K562 (cell line): ENCODE data around the gene DRC1. TPM values are rescaled to one million over a fixed set of nuclear protein-coding genes. Genes with fewer than 3 reads are reported as not detected.
A peak's percentile ranks its signal among the peaks of the same experiment; 100 is the strongest.

Source experiments
- ATF7 ChIP-seq: fragments of 450-650 bp; IDR thresholded peaks from 2 replicates; pipeline ENCODE4 v1.7.1; 2014; ENCODE audit warnings: mild to moderate bottlenecking, moderate library complexity
- CHCHD3 ChIP-seq: fragments of 250-450 bp; sonication (Bioruptor Pico); IDR thresholded peaks from 2 replicates; pipeline ENCODE4 v2.1.2; 2022; ENCODE audit warnings: mild to moderate bottlenecking
- CXXC5 ChIP-seq: fragments of 250-450 bp; sonication (Bioruptor Pico); IDR thresholded peaks from 2 replicates; pipeline ENCODE4 v1.8.0; 2022; ENCODE audit warnings: inconsistent platforms, mild to moderate bottlenecking, moderate library complexity
- EGR1 ChIP-seq: fragments of 450-650 bp; conservative IDR thresholded peaks from 2 replicates; pipeline ENCODE4 v1.6.1; 2017; ENCODE audit warnings: mild to moderate bottlenecking
- EZH2 ChIP-seq: IDR thresholded peaks from 2 replicates; pipeline ENCODE4 v1.6.1; 2012; ENCODE audit warnings: low read depth, mild to moderate bottlenecking, inconsistent platforms, low read length, borderline replicate concordance
- GABPA ChIP-seq: fragments of 200-800 bp; sonication (Bioruptor generic); conservative IDR thresholded peaks from 2 replicates; pipeline ENCODE4 v1.6.1; 2016; ENCODE audit warnings: low read depth, missing genetic modification characterization, missing compliant biosample characterization
- GABPB1 ChIP-seq: sonication (generic); formaldehyde crosslinking; IDR thresholded peaks from 2 replicates; pipeline ENCODE4 v1.8.0; 2022; ENCODE audit warnings: mild to moderate bottlenecking, missing genetic modification reagents
- MEF2D ChIP-seq: conservative IDR thresholded peaks from 2 replicates; pipeline ENCODE4 v1.6.1; 2016; ENCODE audit warnings: low read depth, missing genetic modification characterization, missing compliant biosample characterization
- MTA3 ChIP-seq: fragments of 450-650 bp; formaldehyde crosslinking; IDR thresholded peaks from 2 replicates; pipeline ENCODE4 v1.6.1; 2017; ENCODE audit warnings: mild to moderate bottlenecking, borderline replicate concordance
- POLR2B ChIP-seq: fragments of 450-650 bp; IDR thresholded peaks from 2 replicates; pipeline ENCODE4 v1.6.1; 2018; ENCODE audit warnings: low read depth; ENCODE audit not compliant: partially characterized antibody
- RBFOX2 ChIP-seq: fragments of 200-400 bp; formaldehyde crosslinking; IDR thresholded peaks from 2 replicates; pipeline ENCODE4 v1.6.1; 2017; ENCODE audit warnings: low read depth, mild to moderate bottlenecking, low read length, moderate library complexity
- REST ChIP-seq, 2 experiments: fragments of 450-650 bp; formaldehyde crosslinking in 1 of 2; IDR thresholded peaks; 2 replicates each; pipeline versions ENCODE4 v1.4.0 to v1.6.1; 2014 to 2020; ENCODE audit warnings: mild to moderate bottlenecking in 2 of 2, borderline replicate concordance in 1 of 2, low read depth in 1 of 2
- SMC3 ChIP-seq: conservative IDR thresholded peaks from 2 replicates; pipeline ENCODE4 v1.6.1; 2011; ENCODE audit warnings: low read depth, low read length, improper control_type of control experiment; ENCODE audit not compliant: insufficient read depth
- TOE1 ChIP-seq, 2 experiments: fragments of 450-650 bp in 1 of 2; sonication (generic) in 1 of 2; formaldehyde crosslinking in 1 of 2; IDR thresholded peaks; 2 replicates each; pipeline versions ENCODE4 v1.7.1 to v1.8.0; 2016 to 2022; ENCODE audit warnings: borderline replicate concordance in 2 of 2, mild to moderate bottlenecking in 2 of 2, antibody characterized with exemption in 1 of 2, inconsistent platforms in 1 of 2, low read depth in 1 of 2, missing genetic modification reagents in 1 of 2, moderate library complexity in 1 of 2
- TRIM24 ChIP-seq, 2 experiments: fragments of 450-650 bp; IDR thresholded peaks; 2 replicates each; pipeline ENCODE4 v1.6.1; 2016
- ZBTB7A ChIP-seq: IDR thresholded peaks from 2 replicates; pipeline ENCODE4 v1.6.1; 2011; ENCODE audit warnings: low read depth, mild to moderate bottlenecking, low read length, moderate library complexity, borderline replicate concordance; ENCODE audit not compliant: control insufficient read depth
- ZNF12 ChIP-seq: sonication (generic); formaldehyde crosslinking; IDR thresholded peaks from 2 replicates; pipeline ENCODE4 v1.4.0; 2020; ENCODE audit warnings: mild to moderate bottlenecking, missing genetic modification reagents
- ZNF143 ChIP-seq: sonication (generic); formaldehyde crosslinking; IDR thresholded peaks from 2 replicates; pipeline ENCODE4 v1.9.0; 2022; ENCODE audit warnings: mild to moderate bottlenecking, missing genetic modification reagents
- polyA plus RNA-seq, 8 experiments: library from polyadenylated mRNA; depleted of rRNA in 4 of 8; stranded (reverse) in 5 of 8; unstranded in 3 of 8; fragments of >200 nt; fragmentation: Nextera tagmentation in 2 of 8; fragmentation: Illumina TruSeq in 1 of 8; extraction: Ambion mirVana in 2 of 8; extraction: Trizol in 1 of 8; gene quantifications; 2 replicates each; pipeline versions ENCODE4 v1.2.1 to v1.2.3, GENCODE V29; 2011 to 2014; ENCODE audit warnings: inconsistent platforms in 1 of 8, missing spikeins in 1 of 8
- total RNA-seq, 7 experiments: library from RNA; depleted of rRNA in 6 of 7; stranded (reverse); fragments of >200 nt in 6 of 7; fragmentation: Illumina TruSeq in 2 of 7; extraction: Trizol in 2 of 7; gene quantifications; 2 replicates each; pipeline versions ENCODE4 v1.2.1 to v1.2.3, GENCODE V29; 2011 to 2021; ENCODE audit warnings: low replicate concordance in 1 of 7

The DRC1 gene
- total and polyA plus RNA-seq, 9 of the 15 experiments (the other 6 are each of a cell fraction or from before 2014, with no cell fraction given) = 0.07 to 0.10 TPM; not detected in 7

GRCh38 chr2:26503231-26503880 lies 101.6 kb downstream of the DRC1 start (continued):
- TF ChIP-seq ZNF143 (CRISPR knock-in tag) = peak; percentile 49; the same call in 1 of the 2 replicates
- peak; percentile 82 for TF ChIP-seq RBFOX2
- TF ChIP-seq CHCHD3 (CRISPR knock-in tag) = no peak
- TF ChIP-seq EZH2 = no peak
- TF ChIP-seq EGR1 = 0 out of 2 replicates have a peak, but pooled peaks have one; percentile 5
- peak; percentile 72; the same call in 1 of the 2 replicates for TF ChIP-seq REST (IDR thresholded peaks at IDR 0.05; ENCODE audit: borderline replicate concordance)
- TF ChIP-seq REST (CRISPR knock-in tag; IDR thresholded peaks at IDR 0.05; ENCODE audit: low read depth) = no peak
- peak; percentile 76 for TF ChIP-seq ATF7
- 0 out of 2 replicates have a peak, but pooled peaks have one; percentile 19 for TF ChIP-seq MEF2D
- TF ChIP-seq ZBTB7A = peak; percentile 47
- peak; percentile 85; the same call in 1 of the 2 replicates for TF ChIP-seq MTA3
- TF ChIP-seq POLR2B = peak; percentile 68
- peak; percentile 43; the same call in 1 of the 2 replicates for TF ChIP-seq GABPA
- peak; percentile 84 for TF ChIP-seq GABPB1
- no peak for TF ChIP-seq ZNF12 (CRISPR knock-in tag)
- peak; percentile 83 for TF ChIP-seq CXXC5
- peak in 1 of 2 experiments; percentile 37; a peak in 1 of 4 replicates for TF ChIP-seq TRIM24 (IDR thresholded peaks at IDR 0.05)
- TF ChIP-seq TOE1 (IDR thresholded peaks at IDR 0.05; ENCODE audit: borderline replicate concordance) = peak; percentile 71; the same call in 1 of the 2 replicates
- no peak for TF ChIP-seq TOE1 (CRISPR knock-in tag; IDR thresholded peaks at IDR 0.05; ENCODE audit: borderline replicate concordance, low read depth)
- TF ChIP-seq SMC3 = peak; percentile 53; the same call in 1 of the 2 replicates
- TF ChIP-seq, all 486 proteins: peak for 103
